ENCODE data around the gene ZFYVE28. TPM values are rescaled to one million over a fixed set of nuclear protein-coding genes. Genes with fewer than 3 reads are reported as not detected.

ZFYVE28 gene
- total RNA-seq, 4 donors from 2014 or later, result 8.5 to 15.0 (median 11.7) TPM

- no peak for TF ChIP-seq CTCF (IDR thresholded peaks at IDR 0.05; ENCODE audit: low read depth)
These were observed 17.9 kb upstream of the ZFYVE28 start for GRCh38 chr4:2436301-2436700.

GRCh38 chr4:2434420-2434819 is 16.0 kb upstream of the ZFYVE28 start:
- TF ChIP-seq CTCF (IDR thresholded peaks at IDR 0.05; ENCODE audit: low read depth), result no peak

GRCh38 chr4:2433609-2434350 is 15.3 kb upstream of the ZFYVE28 start:
- TF ChIP-seq CTCF (IDR thresholded peaks at IDR 0.05; ENCODE audit: low read depth), result no peak

- no peak for TF ChIP-seq CTCF (IDR thresholded peaks at IDR 0.05; ENCODE audit: low read depth)
These were observed 14.6 kb upstream of the ZFYVE28 start for GRCh38 chr4:2432991-2433530.

GRCh38 chr4:2432004-2432403 is 13.6 kb upstream of the ZFYVE28 start:
- TF ChIP-seq CTCF (IDR thresholded peaks at IDR 0.05; ENCODE audit: low read depth), result no peak

- TF ChIP-seq CTCF (IDR thresholded peaks at IDR 0.05; ENCODE audit: low read depth), result no peak
These were observed 10.2 kb upstream of the ZFYVE28 start for GRCh38 chr4:2428496-2429213.
